ENCODE results near the gene PTX3. TPM values are rescaled to one million over a fixed set of nuclear protein-coding genes. Genes with fewer than 3 reads are reported as not detected.

The PTX3 gene
- total RNA-seq, 4 donors from 2014 or later, result 1.2 to 22.4 (median 2.2) TPM

DNA sequence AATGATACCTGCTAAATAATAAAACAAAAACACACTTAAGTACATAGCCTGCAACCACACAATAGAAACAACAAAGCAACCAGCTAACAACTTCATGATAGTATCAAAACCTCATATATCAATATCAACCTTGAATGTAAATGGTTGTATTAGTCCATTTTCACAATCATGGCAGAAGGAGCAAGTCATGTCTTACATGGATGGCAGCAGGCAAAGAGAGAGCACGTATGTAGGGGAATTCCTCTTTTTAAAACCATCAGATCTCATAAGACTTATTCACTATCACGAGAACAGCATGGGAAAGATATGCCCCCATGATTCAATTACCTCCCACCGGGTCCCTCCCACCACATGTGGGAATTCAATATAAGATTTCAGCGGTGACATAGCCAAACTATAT lies 44.5 kb upstream of the PTX3 start:
- DNase-seq (ENCODE audit: low spot score in 2 of 2), result no peak
- H3K4me1 ChIP-seq, result no peaks in the 10 kb centered on the region
- H3K9me3 ChIP-seq, result no peaks in the 10 kb centered on the region
- 91% methylated on average over 4 of the region's 4 CpGs for WGBS
- no peak overlapping the region for H3K4me3 ChIP-seq
- no peak overlapping the region for H3K27ac ChIP-seq
- H3K27me3 ChIP-seq, result no peaks in the 10 kb centered on the region
- no peaks in the 10 kb centered on the region for H3K36me3 ChIP-seq
- TF ChIP-seq POLR2AphosphoS5 (IDR thresholded peaks at IDR 0.05) (no peak), POLR2A (IDR thresholded peaks at IDR 0.05) (no peak), CTCF (IDR thresholded peaks at IDR 0.05) (no peak), EP300 (IDR thresholded peaks at IDR 0.05) (no peak)

- Histone ChIP-seq H3K9me3 (no peaks in the 10 kb centered on the region), H3K4me3 (no peak overlapping the region), H3K36me3 (no peaks in the 10 kb centered on the region), H3K27ac (no peak overlapping the region), H3K27me3 (no peaks in the 10 kb centered on the region), H3K4me1 (no peaks in the 10 kb centered on the region)
- no peak for TF ChIP-seq CTCF (IDR thresholded peaks at IDR 0.05)
- no peak for TF ChIP-seq EP300 (IDR thresholded peaks at IDR 0.05)
- TF ChIP-seq POLR2A (IDR thresholded peaks at IDR 0.05), result no peak
- TF ChIP-seq POLR2AphosphoS5 (IDR thresholded peaks at IDR 0.05), result no peak
- no peak for DNase-seq (ENCODE audit: low spot score in 2 of 2)
Measured at GRCh38 chr3:157393113-157393512, 43.5 kb upstream of the PTX3 start.

DNA sequence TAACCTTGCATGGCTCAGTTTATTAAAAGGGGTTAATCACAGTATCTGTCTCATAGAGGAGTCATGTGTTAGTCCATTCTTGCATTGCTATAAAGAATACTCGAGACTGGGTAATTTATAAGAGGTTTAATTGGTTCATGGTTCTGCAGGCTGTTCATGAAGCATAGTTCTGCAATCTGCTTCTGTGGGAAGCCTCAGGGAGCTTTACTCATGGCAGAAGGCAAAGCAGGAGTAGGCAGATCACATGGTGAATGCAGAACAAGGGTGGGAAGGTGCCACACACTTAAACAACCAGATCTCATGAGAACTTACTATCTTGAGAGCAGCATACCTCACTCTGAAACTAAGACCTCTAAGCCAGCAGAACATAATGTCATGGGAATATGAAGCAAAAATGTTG lies 42.2 kb upstream of the PTX3 start:
- Histone ChIP-seq H3K27me3 (no peaks in the 10 kb centered on the region), H3K4me3 (no peak overlapping the region), H3K4me1 (no peaks in the 10 kb centered on the region), H3K27ac (no peak overlapping the region), H3K36me3 (no peaks in the 10 kb centered on the region), H3K9me3 (no peaks in the 10 kb centered on the region)
- 57% methylated on average over 1 of the region's 1 CpG for WGBS
- TF ChIP-seq CTCF (IDR thresholded peaks at IDR 0.05) (no peak), POLR2A (IDR thresholded peaks at IDR 0.05) (no peak), POLR2AphosphoS5 (IDR thresholded peaks at IDR 0.05) (no peak), EP300 (IDR thresholded peaks at IDR 0.05) (no peak)
- DNase-seq (ENCODE audit: low spot score in 2 of 2), result no peak

DNA sequence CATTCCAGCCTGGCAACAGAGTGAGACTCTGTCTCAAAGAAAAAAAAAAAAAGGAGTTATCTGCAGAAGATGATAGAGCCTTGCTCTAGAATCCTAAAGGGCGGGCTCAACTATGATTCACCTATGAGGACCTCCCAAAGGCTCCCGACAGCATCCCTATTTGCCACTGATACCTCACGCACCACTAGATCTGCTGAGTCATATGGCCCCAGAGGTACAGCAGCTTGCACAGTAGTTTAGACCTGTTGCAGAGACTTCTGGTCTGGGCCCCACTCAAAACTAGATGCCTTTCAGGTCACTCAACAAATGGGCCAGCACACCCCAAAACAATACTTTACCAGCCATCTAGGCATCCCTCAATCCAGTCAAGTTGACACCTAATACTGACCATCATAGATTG lies 38.1 kb upstream of the PTX3 start:
- DNase-seq (ENCODE audit: low spot score in 2 of 2), result no peak
- H3K4me1 ChIP-seq, result no peaks in the 10 kb centered on the region
- WGBS, result 89% methylated on average over 3 of the region's 3 CpGs
- H3K9me3 ChIP-seq, result no peaks in the 10 kb centered on the region
- H3K36me3 ChIP-seq, result no peaks in the 10 kb centered on the region
- no peaks in the 10 kb centered on the region for H3K27me3 ChIP-seq
- H3K4me3 ChIP-seq, result no peak overlapping the region
- TF ChIP-seq POLR2AphosphoS5 (IDR thresholded peaks at IDR 0.05) (no peak), CTCF (IDR thresholded peaks at IDR 0.05) (no peak), POLR2A (IDR thresholded peaks at IDR 0.05) (no peak), EP300 (IDR thresholded peaks at IDR 0.05) (no peak)
- H3K27ac ChIP-seq, result no peak overlapping the region

- TF ChIP-seq POLR2AphosphoS5 (IDR thresholded peaks at IDR 0.05) (no peak), CTCF (IDR thresholded peaks at IDR 0.05) (no peak), POLR2A (IDR thresholded peaks at IDR 0.05) (no peak), EP300 (IDR thresholded peaks at IDR 0.05) (no peak)
- H3K9me3 ChIP-seq, result no peaks in the 10 kb centered on the region
Measured at GRCh38 chr3:157404381-157404780, 32.3 kb upstream of the PTX3 start.

More at GRCh38 chr3:157404381-157404780, 32.3 kb upstream of the PTX3 start:
- Histone ChIP-seq H3K36me3 (no peaks in the 10 kb centered on the region), H3K27me3 (no peaks in the 10 kb centered on the region), H3K27ac (no peak overlapping the region), H3K4me3 (no peak overlapping the region), H3K4me1 (no peaks in the 10 kb centered on the region)
- 0% methylated on average over 1 of the region's 1 CpG for whole genome bisulfite sequencing
- DNase-seq (ENCODE audit: low spot score in 2 of 2), result no peak

Measured in suprapubic skin (tissue), 4 donors.